Transverse colon (tissue), 3 donors: Measurements from ENCODE around the gene RBP4.

Experiments
- CTCF ChIP-seq, 5 experiments: fragments of 200-600 bp in 3 of 5; fragments of 450-650 bp in 2 of 5; sonication (generic) in 3 of 5; IDR thresholded peaks; 1 replicate in 2 of 5; 2 replicates in 3 of 5; pipeline ENCODE4 v1.5.1; 2016 to 2017; ENCODE audit warnings: antibody characterized with exemption in 5 of 5, inconsistent platforms in 3 of 5, mild to moderate bottlenecking in 2 of 5, moderate library complexity in 1 of 5
- EP300 ChIP-seq: sonication (generic); formaldehyde crosslinking; IDR thresholded peaks from one replicate; pipeline ENCODE4 v1.6.1; 2017; ENCODE audit warnings: antibody characterized with exemption, low read depth
- POLR2A ChIP-seq: fragments of 450-650 bp; IDR thresholded peaks from one replicate; pipeline ENCODE4 v1.6.1; 2016; ENCODE audit warnings: antibody characterized with exemption, mild to moderate bottlenecking, moderate library complexity

GRCh38 chr10:93639791-93640190 is 38.8 kb upstream of the RBP4 start:
- TF ChIP-seq CTCF (IDR thresholded peaks at IDR 0.05): no peak
- no peak for TF ChIP-seq POLR2A
- no peak for TF ChIP-seq EP300
